ENCODE measurements around the gene LATS2. TPM values are rescaled to one million over a fixed set of nuclear protein-coding genes. Genes with fewer than 3 reads are reported as not detected.

Gene LATS2
- total RNA-seq (2014; rRNA removed; shearing (Covaris generic)) = 16.7 and 19.1 TPM in 2 replicates
- 4.9 and 8.9 TPM in 2 replicates for polyA plus RNA-seq (2014; cell fraction: nucleus; rRNA removed)

DNA sequence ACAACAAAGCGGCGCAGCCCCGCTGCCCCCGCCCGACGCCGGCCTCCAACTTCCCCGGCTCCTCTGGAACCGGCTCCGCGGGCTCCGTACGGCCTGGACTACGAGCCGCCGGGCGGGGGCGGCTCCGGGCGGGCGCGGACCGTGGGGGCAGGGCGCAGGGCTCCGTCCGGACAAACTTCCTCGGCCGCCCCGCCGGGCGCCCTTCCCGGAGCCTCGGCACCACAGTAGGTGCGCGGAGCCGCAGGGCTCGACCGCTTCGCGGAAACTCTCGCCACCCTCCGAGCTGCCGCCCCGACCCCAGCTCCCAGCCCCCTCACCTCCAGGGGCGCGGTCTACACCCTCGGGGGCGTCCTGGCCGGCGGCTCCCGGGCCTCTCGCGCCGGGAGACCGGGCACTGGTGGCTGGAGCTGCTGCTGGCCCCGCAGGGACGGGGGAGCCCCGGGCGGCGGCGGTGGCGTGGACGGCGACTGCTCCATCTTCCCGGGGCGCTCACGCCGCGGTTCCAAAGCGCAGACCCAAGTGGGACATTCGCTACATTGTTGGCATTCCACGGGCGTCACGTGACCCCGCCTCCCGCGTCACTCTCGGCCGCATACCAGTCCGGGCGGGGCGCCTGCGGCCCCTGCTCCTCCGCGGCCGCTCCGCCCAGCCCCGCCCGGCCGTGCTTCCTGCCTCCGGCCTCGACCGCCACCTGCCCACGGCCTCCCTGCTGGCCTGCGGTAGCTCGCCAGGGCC, at the start of gene LATS2:
LATS2 (minus strand) TSS at position 558 of the 735 bp plus-strand sequence. CDS start 15,560 bp downstream, outside the sequence.
- DNase-seq (ENCODE audit: extremely low read depth, low read depth) = peak; percentile 89

DNA sequence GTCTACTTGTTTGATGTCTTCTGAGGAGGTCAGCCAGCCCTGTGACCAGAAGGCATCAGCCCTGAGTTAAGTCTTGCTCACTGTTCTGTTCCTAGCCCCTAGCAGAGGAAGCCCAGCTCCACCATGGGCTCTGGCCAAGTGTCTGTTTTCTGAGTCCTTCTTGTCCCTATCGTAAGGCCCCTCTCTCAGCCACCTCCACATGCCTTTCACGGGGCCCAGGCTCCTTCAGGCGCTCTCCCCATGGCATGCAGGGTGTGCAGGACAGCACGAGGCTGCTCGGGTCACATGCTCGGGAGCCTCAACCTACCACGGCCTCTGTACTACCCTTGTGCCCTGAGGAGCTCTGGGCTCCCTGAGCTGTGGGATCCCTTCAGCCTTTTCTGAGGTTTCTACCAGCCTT, 47.8 kb upstream of the LATS2 start:
- DNase-seq (ENCODE audit: extremely low read depth, low read depth) = no peak

DNA sequence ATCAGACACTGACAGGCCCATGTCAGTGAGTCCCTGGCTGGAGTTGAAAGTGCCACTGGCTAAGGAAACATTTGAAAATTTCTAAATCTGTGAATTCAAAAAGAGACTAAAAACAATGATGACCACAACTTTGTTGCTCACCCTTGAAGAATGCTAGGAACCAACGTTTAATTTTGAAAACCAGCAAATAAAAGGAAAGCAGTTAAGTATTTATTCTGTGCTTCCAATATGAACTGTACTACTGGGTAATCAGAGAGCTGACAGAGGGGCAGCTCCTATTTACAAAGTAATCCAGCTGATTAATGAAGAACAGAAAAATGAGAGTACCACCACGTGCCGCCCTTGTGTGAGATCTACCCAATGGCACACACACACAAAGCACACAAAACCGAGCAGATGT, 44.7 kb upstream of the LATS2 start:
- DNase-seq (ENCODE audit: extremely low read depth, low read depth) = no peak

DNA sequence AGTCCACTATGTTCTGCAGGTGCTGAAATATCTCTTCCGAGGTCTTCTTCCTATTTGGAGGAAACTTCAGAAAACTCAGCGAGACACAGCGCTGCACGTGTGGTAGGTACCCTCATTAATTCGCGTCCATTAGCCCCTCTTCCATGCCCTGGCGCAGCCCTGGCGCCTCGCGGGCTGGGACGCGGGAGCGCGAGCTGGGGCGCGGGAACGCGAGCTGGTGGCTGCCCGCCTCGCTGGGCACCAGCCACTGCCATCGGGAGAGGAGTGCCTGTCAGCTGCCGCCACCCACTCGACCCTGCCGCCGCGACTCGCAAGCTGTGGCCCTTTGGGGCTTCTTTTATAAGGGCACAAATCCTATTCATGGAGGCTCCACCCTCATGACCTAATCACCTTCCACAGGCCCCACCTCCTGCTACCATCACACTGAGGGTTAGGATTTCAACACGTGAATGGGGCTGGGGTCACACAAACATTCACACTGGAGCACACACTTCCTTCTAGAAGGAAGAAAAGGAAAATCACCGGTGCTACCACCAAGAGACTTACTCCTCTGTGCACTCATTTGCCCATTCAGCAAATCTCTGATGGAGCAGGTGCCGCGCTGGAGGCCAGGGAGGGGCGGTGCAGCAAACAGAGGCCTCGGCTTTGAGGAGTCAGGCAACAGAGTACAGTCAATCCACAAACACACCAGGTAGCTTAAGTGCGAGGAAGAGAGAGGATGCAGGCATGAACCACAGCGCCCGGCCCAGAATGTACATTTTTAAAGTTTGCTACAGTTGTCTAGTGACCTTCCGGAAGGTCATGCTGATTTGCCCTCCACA, 43.0 kb upstream of the LATS2 start:
- DNase-seq (ENCODE audit: extremely low read depth, low read depth) = no peak

DNA sequence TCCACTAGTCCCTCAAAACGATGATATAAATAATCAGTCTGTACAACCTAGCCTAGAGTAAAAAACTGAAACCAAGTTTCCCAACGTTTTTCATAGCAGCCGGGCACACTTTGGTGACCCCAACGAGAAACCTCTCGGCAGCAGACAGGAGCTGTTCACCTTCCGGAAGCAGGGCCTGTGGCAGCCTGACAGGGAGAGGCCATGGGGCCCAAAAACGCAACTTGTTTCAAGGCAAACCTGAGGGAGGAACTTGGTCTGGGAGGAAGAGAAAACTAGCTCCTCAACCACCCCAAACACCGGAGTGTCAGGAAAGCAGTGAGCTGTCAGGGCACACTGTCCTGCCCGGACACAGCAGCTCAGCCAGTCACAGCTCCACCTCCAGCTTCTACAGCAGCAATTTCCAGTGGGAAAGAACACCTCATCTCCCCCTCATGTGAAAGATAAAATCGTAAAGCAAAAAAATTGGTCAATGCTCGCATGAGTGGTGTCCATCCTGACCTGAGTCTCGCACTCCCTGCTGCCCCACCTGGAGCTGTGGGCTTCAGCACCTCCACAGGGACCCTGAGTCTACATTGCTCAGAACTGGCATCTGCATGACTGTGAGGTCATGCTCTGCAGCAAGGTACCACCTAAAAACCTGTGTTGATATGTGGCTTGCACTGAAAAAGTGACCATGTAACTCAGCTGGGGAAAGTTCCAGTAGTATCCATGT, 40.6 kb upstream of the LATS2 start:
- no peak for DNase-seq (ENCODE audit: extremely low read depth, low read depth)

DNA sequence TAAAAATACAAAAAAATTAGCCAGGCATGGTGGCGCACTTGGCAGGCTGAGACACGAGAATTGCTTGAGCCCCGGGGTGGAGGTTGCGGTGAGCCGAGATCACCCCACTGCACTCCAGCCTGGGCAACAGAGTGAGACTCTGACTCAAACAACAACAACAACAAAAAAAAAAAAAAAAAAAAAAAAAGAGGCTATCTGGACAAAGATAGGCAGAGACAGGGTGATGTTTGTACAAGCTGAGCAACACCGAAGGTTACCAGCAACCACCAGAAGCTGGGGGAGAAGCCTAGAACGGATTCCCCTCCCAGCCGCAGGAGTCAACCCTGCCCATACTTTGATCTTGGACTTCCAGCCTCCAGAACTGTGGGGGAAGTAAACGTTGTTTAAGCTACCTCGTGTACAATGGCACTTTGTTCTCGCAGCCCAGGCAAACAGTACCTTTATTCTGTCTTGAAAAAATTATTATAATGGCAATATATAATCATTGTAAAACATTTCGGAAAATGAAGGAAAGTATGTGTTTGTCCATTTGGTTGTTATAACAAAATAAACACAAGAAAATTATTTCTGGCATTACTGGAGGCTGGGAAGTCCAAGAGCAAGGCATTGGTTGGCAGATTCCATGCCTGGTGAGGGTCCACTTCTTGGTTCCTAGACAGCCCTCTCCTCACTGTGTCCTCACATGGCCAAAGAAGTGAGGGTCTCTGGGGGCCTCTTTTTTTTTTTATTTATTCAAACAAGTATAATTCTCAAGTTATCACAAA, 39.8 kb upstream of the LATS2 start:
- DNase-seq (ENCODE audit: extremely low read depth, low read depth) = no peak

DNA sequence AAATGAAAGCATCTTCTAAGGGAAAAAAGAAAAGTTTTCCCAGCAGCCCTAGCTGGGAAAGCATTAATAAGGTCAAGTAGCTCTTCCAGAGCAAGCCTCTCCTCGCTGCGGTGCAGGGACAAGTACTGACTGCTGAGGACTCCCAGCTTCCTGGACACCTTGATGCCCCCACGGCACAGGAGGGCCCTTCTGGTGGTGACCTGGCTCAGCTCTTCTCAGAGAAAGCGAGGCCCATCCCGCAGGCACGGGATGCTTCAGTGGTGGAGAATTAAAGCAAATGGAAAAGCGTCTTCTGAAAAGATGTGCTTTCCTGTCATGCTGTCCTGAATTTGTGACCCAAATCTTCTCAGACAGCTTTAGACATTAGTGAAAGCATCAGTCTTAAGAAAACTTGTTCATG, 38.8 kb upstream of the LATS2 start:
- no peak for DNase-seq (ENCODE audit: extremely low read depth, low read depth)

DNA sequence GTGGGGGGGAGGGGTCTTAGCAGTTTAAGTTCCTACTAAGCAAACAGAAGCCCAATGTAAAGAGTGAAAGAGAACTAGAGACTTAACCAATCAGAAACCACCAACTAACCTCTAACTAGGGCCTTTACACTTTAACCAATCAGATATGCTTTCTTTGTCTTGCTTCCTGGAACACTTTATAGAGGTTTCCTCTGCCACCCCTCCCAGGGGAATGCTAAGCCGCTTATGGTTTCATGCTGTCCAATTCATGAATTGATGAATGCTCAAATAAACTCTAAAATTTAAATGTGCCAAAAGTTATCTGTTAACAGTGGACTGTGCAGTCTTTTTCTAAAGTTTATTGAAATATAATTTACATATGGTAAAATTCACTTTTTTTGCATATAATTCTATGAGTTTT, 33.9 kb upstream of the LATS2 start:
- DNase-seq (ENCODE audit: extremely low read depth, low read depth) = no peak

DNA sequence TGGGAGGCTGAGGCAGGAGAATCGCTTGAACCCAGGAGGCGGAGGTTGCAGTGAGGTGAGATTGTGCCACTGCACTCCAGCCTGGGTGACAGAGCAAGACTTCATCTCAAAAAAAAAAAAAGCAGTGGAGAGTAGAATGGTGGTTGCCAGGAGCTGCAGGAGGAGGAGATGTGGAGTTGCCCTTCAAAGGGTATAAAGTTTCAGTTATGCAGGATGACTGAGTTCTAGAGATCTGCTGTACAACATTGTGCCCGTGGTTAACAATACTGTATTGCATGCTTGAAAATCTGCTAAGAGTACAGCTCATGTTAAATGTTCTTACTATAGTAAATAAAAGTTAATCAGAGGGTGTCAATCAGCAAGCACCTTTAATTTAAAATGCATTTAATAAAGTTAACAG, 28.4 kb upstream of the LATS2 start:
- no peak for DNase-seq (ENCODE audit: extremely low read depth, low read depth)

DNA sequence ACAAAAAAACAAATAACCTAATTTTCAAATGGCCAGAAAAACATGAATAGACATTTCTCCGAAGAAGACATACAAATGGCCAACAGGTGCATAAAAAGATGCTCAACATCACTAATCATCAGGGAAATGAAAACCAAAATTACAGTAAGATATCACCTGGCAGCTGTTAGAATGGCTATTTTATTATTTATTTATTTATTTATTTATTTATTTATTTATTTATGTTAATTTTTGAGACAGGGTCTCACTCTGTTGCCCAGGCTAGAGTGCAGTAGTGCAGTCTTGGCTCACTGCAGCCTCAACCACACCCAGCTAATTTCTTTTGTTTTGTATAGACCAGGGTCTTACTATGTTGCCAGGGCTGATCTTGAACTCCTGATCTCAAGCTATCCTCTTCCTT, 27.1 kb upstream of the LATS2 start:
- DNase-seq (ENCODE audit: extremely low read depth, low read depth) = no peak

DNA sequence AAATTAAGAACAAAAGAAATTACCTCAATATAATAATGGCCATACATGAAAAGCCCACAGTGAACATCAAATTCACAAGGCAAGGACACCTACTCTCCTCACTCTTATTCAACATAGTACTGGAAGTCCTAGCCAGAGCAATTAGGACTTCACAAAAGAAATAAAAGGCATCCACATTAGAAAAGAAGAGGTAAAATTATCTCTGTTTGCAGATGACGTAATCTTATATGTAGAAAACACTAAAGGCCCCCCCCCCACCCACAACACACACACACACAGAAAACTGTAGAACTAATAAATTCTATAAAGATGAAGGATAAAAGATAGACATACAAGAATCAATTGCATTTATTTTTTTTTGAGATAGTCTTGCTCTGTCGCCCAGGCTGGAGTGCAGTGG, 25.5 kb upstream of the LATS2 start:
- no peak for DNase-seq (ENCODE audit: extremely low read depth, low read depth)

DNA sequence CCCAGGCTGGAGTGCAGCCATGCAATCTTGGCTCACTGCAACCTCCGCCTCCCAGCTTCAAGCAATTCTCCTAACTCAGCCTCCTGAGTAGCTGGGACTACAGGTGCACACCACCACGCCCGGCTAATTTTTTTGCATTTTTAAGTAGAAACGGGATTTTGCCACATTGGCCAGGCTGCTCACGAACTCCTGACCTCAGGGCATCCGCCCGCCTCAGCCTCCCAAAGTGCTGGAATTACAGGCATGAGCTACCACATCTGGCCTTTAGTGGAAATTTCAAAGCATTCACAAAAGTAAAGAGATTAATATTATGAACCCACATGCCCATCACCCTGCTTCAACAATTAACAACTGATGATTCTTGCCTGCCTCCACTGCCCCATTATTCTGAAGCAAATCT, 20.5 kb upstream of the LATS2 start:
- DNase-seq (ENCODE audit: extremely low read depth, low read depth) = no peak

DNA sequence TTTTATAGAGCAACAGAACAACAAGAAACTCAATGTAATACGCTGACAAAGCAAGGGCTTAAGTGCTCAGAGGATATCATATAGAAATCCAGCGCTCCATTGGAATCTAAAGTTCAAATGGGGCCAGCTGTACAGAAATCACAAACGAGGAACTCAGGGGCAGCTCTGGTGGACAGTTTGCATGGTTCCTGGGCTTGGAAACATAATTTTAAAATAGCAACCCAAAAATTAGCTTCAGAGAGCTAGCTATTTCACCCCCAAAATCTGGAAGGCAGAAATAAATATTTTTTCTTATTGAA, 19.2 kb upstream of the LATS2 start:
- DNase-seq (ENCODE audit: extremely low read depth, low read depth) = no peak

DNA sequence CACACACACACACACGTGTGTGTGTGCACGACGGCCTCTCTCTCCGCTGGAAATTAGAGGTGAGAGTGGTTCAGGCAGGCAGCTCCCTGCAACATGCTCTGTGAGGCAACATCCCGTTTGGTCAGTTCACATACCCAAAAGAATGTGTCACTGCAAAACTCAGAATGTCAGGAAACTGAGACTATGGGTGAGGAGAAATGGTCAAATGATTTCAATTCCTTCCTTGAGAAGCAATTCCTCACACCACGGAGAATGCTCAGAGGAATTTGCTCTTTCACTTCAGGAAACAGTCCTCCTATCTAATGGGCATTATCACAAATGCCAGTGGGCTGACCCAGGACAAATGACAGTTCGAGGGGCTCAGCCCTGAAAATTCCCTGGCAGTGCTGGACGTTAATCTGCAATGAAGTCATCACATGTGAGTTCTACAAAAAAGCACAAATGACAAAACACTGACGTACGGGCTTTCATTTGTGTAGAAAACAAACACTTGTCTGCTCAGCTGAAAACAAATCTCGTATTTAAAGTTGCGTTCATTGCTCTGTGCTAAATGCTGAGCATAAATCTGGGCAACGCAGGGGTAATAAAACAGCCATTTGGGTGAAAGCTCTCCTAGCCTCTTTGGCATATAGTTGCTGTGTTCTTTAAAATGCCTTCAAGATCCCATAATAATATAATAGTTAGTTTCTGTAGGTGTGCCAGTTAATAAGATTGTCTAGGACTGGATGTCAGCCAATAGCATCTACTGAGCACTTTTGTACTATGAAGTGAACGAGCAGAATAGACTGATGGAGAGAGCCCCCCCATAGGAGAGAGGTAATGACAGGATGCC, 18.6 kb upstream of the LATS2 start:
- DNase-seq (ENCODE audit: extremely low read depth, low read depth) = no peak

DNA sequence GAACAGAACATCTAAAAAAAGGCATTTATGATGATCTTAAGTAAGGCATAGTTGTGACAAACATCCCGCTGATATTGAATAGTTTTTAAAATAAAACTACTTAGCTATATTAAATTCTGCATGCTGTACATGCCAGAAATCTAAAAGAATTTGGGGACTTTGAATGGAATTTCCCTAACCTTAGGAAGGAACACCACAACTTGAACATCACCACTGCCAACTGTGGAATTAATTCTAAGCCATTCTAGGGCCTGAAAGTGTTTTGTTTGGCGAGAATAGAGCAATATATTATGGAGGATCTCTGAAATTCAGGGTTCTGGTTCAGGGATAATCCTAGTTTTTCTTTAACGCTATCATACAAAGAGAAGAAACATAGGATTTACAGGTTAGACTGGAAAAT, 17.8 kb upstream of the LATS2 start:
- no peak for DNase-seq (ENCODE audit: extremely low read depth, low read depth)

DNA sequence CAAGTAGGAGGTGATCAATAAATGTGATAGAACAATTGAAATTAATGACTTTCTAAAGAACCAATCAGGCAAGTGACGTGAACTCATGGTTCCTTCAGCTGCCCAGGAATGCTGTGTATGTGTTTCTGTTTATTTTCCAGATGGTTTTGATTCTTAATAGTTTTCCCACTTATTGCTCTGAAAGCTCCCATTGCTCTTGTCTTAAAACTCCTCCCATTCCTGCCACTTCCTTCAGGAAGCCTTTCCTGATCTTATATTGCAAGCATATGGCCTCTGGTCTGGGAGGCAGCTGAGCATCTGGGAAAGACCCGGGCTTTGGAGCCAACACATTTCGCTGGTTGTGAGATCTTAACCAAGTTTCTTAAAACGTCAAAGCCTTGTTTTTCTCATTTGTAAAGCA, 17.1 kb upstream of the LATS2 start:
- DNase-seq (ENCODE audit: extremely low read depth, low read depth) = no peak

DNA sequence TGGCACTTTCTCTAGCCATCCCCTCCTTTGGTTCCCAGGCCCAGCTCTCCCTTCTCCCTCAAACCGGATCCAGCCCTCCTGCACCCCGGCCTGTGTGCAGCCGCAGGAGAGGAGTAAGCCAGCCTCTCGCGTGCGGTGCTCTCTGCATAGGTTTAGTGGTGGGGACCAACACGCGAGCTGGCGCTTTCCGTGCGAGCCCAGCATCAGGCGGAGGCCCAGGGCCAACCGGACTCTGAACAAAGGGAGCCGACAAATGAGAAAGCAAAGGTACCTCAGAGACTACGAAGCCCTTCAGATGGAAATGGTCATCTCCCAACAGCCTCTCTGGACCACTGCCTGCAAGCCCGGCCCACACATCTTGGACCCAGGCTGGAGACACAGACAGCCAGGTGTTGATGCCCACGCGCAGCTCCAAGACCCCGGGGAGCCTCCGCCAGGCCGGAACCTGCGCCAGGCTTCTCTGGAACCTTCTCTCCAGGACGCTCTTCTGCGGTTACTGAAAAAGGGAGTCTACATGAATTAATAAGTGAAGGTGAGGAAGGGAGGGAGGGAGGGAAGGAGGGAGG, 16.5 kb upstream of the LATS2 start:
- no peak for DNase-seq (ENCODE audit: extremely low read depth, low read depth)

DNA sequence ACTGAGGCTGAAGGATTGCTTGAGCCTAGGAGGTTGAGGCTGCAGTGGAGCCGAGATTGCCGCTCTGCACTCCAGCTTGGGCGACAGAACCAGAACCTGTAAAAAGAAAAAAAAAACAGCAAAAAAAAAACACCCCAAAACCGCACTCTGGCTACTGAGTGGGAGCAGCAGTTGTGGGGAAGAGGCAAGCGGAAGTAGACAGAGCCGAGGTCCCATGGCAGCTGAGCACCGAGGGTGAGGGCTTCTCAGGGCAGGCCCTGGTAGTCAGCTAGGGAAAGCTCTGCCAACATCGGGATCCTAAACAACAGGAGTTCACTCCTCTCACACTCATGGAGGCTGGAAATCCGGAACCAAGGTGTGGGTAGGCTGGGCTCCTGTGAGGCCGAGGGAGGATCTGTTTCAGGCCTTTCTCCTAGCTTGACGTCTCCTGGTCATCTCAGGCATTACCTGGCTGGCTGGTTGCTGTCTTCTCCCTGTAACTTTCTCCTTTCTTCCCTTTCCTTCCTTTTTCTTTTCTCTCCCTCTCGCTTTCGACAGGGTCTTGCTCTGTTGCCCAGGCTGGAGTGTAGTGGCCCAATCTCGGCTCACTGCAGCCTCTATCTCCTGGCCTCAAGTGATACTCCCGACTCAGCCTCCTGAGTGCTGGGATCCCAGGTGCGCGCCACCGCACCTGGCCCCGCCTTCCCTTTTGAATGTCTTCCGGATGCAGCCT, 15.8 kb upstream of the LATS2 start:
- DNase-seq (ENCODE audit: extremely low read depth, low read depth) = no peak

DNA sequence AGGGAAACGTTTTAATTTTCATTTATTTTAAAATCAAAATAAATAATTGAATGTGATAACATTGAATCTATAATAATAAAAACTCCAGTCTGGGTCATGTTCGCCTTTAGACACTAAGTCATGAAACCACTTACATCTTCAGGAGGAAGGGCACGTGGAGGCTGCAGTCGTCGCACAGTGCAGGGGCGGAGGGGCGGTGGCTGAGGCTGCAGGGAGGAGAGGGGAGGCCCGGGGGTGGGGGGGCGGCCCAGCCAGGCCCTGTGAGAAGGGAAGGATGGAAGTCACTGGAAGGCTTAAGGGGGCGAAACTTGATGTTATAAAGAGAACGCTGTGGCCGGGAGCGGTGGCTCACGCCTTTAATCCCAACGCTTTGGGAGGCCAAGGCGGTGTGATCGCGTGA, 14.9 kb upstream of the LATS2 start:
- no peak for DNase-seq (ENCODE audit: extremely low read depth, low read depth)

All from NCI-H460 (cell line).